Activated CD8-positive, alpha-beta T cell treated with anti-CD3 and anti-CD28 coated beads for 36 hours (primary cell): ENCODE results near the gene CHRNB4. TPM values are rescaled to one million over a fixed set of nuclear protein-coding genes. Genes with fewer than 3 reads are reported as not detected.
"Not testable (repeated sequence)": the region's sequence is repeated elsewhere in the genome, so short reads cannot be mapped to it uniquely, and the experiment has no call there.

ENCODE experiments used
- ATAC-seq: fragments of 200-7000 bp; cut with Tn5 transposase; one replicate; pipeline ENCODE4 v1.10.0; 2021; ENCODE audit warnings: mild to moderate bottlenecking, moderate library complexity
- CTCF ChIA-PET: fragments of 350-600 bp; sonication (Branson Sonifier 250); formaldehyde crosslinking; loops from one replicate; lab custom pipeline; 2021; ENCODE audit warnings: antibody characterized with exemption; lab: Charles Lee
- POLR2A ChIA-PET: fragments of 350-600 bp; sonication (Branson Sonifier 250); formaldehyde crosslinking; loops from one replicate; lab custom pipeline; 2021; ENCODE audit warnings: antibody characterized with exemption; lab: Charles Lee
- DNase-seq: peaks from one replicate; pipeline ENCODE4 v3.0.0-alpha.2; 2020
- H3K27ac Mint-ChIP-seq: one replicate; pipeline ENCODE4 v1.8.0; 2021; ENCODE audit warnings: mild to moderate bottlenecking, mixed read lengths
- H3K27me3 Mint-ChIP-seq: one replicate; pipeline ENCODE4 v1.8.0; 2021; ENCODE audit warnings: mixed read lengths
- H3K36me3 Mint-ChIP-seq: one replicate; pipeline ENCODE4 v1.8.0; 2021; ENCODE audit warnings: low read depth, mixed read lengths
- H3K4me1 Mint-ChIP-seq: one replicate; pipeline ENCODE4 v1.8.0; 2021; ENCODE audit warnings: low read depth, mixed read lengths
- H3K4me3 Mint-ChIP-seq: one replicate; pipeline ENCODE4 v1.8.0; 2021; ENCODE audit warnings: mild to moderate bottlenecking, moderate library complexity, mixed read lengths
- H3K9me3 Mint-ChIP-seq: one replicate; pipeline ENCODE4 v1.8.0; 2021; ENCODE audit warnings: mixed read lengths
- intact Hi-C: fragments of 100-400 bp; cut with micrococcal nuclease; formaldehyde crosslinking; loops from one replicate; pipeline ENCODE4 v1.10.0; 2022
- total RNA-seq, 2 experiments: library from RNA; stranded (reverse); gene quantifications; one replicate each; pipeline ENCODE4 v1.2.3, GENCODE V29; 2021
- TF ChIP-seq, protein P1 (sequence below): fragments of 200-600 bp; IDR thresholded peaks from one replicate; pipeline ENCODE4 v1.8.0; 2022; ENCODE audit warnings: antibody characterized with exemption, mild to moderate bottlenecking

Gene CHRNB4
- total RNA-seq, 2 experiments from 2014 or later, result not detected

DNA sequence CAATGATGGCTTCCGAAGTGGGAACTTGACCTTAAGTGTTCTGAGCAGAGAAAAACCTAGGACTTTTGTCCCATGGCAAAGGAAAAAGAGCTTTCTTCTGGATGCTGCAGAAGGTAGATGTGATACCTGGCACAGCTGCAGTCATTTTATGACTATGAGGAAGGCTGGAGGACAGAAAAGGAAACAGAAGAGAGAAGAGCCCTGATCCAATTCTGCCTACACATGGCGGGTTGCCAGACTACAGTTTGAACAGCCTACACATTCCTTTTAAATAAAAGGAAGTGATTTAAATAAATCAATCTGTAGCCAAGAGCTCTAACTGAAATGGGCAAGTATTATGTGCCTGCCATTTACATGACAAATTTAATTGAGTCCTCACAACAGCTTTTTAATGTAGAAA lies 43.6 kb upstream of the CHRNB4 start:
- POLR2A ChIA-PET, result interaction anchor here (0.6 kb wide), 1 partner anchor 12 kb away, joined by 3 read pairs; no protein-coding TSS in a partner anchor
- TF ChIP-seq, protein P1, sequence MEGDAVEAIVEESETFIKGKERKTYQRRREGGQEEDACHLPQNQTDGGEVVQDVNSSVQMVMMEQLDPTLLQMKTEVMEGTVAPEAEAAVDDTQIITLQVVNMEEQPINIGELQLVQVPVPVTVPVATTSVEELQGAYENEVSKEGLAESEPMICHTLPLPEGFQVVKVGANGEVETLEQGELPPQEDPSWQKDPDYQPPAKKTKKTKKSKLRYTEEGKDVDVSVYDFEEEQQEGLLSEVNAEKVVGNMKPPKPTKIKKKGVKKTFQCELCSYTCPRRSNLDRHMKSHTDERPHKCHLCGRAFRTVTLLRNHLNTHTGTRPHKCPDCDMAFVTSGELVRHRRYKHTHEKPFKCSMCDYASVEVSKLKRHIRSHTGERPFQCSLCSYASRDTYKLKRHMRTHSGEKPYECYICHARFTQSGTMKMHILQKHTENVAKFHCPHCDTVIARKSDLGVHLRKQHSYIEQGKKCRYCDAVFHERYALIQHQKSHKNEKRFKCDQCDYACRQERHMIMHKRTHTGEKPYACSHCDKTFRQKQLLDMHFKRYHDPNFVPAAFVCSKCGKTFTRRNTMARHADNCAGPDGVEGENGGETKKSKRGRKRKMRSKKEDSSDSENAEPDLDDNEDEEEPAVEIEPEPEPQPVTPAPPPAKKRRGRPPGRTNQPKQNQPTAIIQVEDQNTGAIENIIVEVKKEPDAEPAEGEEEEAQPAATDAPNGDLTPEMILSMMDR, result no peak
- no peak overlapping the region for H3K27ac Mint-ChIP-seq
- ATAC-seq (no peak), DNase-seq (no peak)
- H3K4me1 Mint-ChIP-seq, result no peaks in the 10 kb centered on the region
- CTCF ChIA-PET, result interaction anchor here (2.0 to 4.1 kb wide), 3 partner anchors 10 to 45 kb away, joined by 5 to 13 read pairs (median 10); no protein-coding TSS in a partner anchor
- no peaks in the 10 kb centered on the region for H3K9me3 Mint-ChIP-seq
- no peaks in the 10 kb centered on the region for H3K27me3 Mint-ChIP-seq
- intact Hi-C loops, result no loop called here
- no peaks in the 10 kb centered on the region for H3K36me3 Mint-ChIP-seq
- H3K4me3 Mint-ChIP-seq, result no peak overlapping the region

DNA sequence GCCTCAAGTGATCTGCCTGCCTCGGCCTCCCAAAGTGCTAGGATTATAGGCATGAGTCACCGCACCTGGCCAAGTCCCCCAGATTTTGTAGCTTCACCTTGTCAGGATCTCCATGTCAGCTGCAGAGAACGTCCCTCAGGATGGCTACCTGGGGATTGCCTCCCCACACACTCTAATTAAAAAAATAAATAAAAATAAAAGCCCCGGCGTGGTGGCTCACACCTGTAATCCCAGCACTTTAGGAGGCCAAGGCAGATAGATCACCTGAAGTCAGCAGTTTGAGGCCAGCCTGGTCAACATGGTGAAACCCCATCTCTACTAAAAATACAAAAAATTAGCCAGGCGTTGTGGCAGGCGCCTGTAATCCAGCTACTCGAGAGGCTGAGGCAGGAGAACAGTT lies 42.6 kb upstream of the CHRNB4 start:
- H3K4me3 Mint-ChIP-seq, ATAC-seq, H3K27ac Mint-ChIP-seq, DNase-seq, POLR2A ChIA-PET, H3K9me3 Mint-ChIP-seq, H3K27me3 Mint-ChIP-seq, H3K36me3 Mint-ChIP-seq, intact Hi-C loops, H3K4me1 Mint-ChIP-seq: not testable (repeated sequence)
- CTCF ChIA-PET, result interaction anchor here (4.1 kb wide), 1 partner anchor 44 kb away, joined by 13 read pairs; no protein-coding TSS in a partner anchor

DNA sequence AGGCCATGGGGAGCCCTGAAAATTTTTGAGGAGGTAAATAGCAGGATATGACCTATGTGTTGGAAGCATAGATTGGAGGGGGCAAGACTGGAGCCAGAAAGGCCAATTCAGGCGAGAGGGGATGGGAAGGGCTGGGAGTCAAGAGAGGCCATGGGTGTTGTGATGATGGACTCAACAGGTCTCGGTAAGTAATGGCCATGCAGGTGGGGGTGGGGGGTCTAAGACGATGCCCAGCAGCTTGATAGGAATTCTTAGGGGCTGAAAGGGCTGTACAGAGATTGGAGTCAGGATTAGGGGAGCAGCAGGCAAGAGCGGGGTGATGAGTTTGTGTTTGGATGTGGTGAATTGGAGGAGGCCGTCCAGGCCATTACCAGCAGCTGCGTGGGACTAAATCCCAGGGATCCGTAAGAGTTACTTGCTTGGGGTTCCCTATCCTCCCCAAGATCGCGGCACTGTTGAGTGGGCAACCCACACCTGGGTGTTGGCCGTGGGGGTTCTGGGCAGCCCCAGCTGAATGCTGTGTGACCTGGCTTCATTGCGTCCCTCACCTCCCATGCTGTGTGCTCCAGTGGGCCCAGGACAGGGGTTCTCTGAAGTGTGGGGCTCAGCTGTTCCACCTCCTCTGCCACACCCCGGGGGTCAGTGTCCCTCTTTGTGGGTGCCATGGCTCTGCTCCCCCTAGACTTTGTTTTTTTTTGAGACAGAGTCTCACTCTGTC lies 41.8 kb upstream of the CHRNB4 start:
- intact Hi-C loops, result no loop called here
- Mint-ChIP-seq H3K4me1 (no peaks in the 10 kb centered on the region), H3K36me3 (no peaks in the 10 kb centered on the region), H3K27me3 (no peaks in the 10 kb centered on the region), H3K27ac (no peak overlapping the region), H3K9me3 (no peaks in the 10 kb centered on the region), H3K4me3 (no peak overlapping the region)
- ChIA-PET POLR2A (no interaction called here), CTCF (no interaction called here)
- DNase-seq (no peak), ATAC-seq (no peak)
- TF ChIP-seq, protein P1, result no peak

DNA sequence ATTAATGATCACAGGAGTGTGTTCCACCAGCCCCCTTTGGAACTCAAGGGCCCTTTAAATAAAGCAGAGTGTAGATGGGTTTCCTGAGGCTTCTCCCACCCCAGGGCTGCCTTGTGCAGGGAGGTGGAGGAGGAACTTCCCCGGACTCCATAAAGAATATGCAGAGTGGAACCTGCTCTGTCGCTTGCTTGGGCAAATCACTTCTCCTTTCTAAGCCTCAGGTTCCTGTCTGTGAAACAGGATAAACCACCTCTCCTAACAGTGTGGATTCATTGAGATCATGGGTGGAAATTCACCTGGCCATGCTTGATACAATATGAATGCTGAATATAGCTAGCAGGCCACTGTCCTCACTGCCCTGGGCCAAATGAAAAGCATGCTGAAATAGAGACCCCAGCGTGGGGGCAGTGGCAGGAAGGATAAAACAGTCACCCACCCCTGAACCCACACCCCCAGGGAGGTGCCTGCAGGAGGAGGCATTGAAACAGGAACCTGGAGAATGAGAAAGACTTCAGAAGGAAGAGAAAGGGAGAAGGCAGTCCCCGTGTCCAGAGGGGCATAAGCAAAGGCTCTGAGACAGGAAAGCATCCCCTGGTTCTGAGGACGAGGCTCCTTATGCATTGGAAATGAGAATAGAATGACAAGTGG lies 41.1 kb upstream of the CHRNB4 start:
- TF ChIP-seq, protein P1, result no peak

DNA sequence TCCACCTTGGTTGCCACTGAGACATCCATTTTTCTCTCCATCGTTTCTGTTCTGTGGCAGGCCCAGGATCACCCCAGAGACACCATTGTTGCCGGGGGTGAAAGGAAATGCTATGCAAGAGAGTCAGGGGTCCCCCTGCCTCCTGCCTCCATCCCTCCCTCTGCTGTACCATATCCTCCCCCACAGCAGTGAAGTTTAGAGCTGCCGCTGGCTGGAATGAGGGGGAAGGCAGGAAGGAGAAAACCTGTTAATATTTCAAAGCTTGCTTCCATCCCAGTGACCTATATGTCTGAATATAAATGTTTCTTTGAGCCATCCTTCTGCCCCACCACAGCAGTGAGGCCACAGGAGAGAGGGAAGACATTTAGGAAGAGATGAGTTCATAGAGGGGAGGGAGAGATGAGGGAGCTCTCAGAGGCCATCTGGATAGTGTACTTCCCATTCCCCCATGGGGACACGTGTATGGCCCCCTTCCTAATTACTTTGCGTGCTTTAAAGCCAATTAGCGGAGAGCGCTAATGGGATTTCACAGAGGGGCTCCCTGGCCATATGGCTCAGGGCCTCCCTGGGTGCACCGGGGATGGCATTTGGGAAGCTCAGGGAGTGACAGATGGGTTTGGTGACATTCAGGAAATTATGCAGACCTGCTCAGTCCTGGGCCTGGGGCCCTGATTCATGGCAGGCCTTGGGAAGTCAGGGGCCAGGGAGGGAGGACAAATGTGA lies 40.4 kb upstream of the CHRNB4 start:
- CTCF ChIA-PET, result no interaction called here
- intact Hi-C loops, result no loop called here
- DNase-seq (no peak), ATAC-seq (no peak)
- Mint-ChIP-seq H3K9me3 (no peaks in the 10 kb centered on the region), H3K27ac (no peak overlapping the region), H3K4me3 (no peak overlapping the region), H3K27me3 (no peaks in the 10 kb centered on the region), H3K36me3 (no peaks in the 10 kb centered on the region), H3K4me1 (no peaks in the 10 kb centered on the region)
- TF ChIP-seq, protein P1, result no peak
- POLR2A ChIA-PET, result no interaction called here

More for the DNA sequence above, 41.1 kb upstream of the CHRNB4 start:
- Mint-ChIP-seq H3K36me3 (no peaks in the 10 kb centered on the region), H3K27ac (no peak overlapping the region), H3K27me3 (no peaks in the 10 kb centered on the region), H3K4me1 (no peaks in the 10 kb centered on the region), H3K9me3 (no peaks in the 10 kb centered on the region), H3K4me3 (no peak overlapping the region)
- intact Hi-C loops, result no loop called here
- ATAC-seq, result no peak
- DNase-seq, result no peak
- ChIA-PET POLR2A (no interaction called here), CTCF (no interaction called here)
